T-helper 1 cell (primary cell): ENCODE results near the gene DLX6.

Experiments
- DNase-seq, 5 donors: peaks; one replicate each; pipeline ENCODE4 v3.0.0-alpha.2; 2012 to 2020

DLX6 gene

GRCh38 chr7:96996111-96996957 lies 9.0 kb upstream of the DLX6 start:
- no peak for DNase-seq

- DNase-seq: no peak
Measured at GRCh38 chr7:96996958-96997511, 8.3 kb upstream of the DLX6 start.

- DNase-seq: no peak
Measured at GRCh38 chr7:96997512-96998032, 7.8 kb upstream of the DLX6 start.

- no peak for DNase-seq
Measured at GRCh38 chr7:96998333-96998732, 7.0 kb upstream of the DLX6 start.

GRCh38 chr7:96998744-96999143 lies 6.6 kb upstream of the DLX6 start:
- no peak for DNase-seq

GRCh38 chr7:97001221-97001620 lies 4.1 kb upstream of the DLX6 start:
- no peak for DNase-seq

GRCh38 chr7:97001656-97002554 lies 3.4 kb upstream of the DLX6 start:
- no peak for DNase-seq

GRCh38 chr7:97002555-97003261 lies 2.6 kb upstream of the DLX6 start:
- DNase-seq: no peak

- DNase-seq: no peak
Measured at GRCh38 chr7:97003262-97004246, 1.8 kb upstream of the DLX6 start.

GRCh38 chr7:97004247-97005182 lies 838 bp upstream of the DLX6 start:
- no peak for DNase-seq

- DNase-seq: peak in 3 of 5 donors; percentile 12 to 42 (median 29)
Measured at GRCh38 chr7:97006055-97006815, 882 bp downstream of the DLX6 start.

- DNase-seq: no peak
Measured at GRCh38 chr7:97006816-97007582, 1.6 kb downstream of the DLX6 start.

- no peak for DNase-seq
Measured at GRCh38 chr7:97007583-97007861, 2.2 kb downstream of the DLX6 start.

GRCh38 chr7:97008275-97008917 lies 3.0 kb downstream of the DLX6 start:
- no peak for DNase-seq

- no peak for DNase-seq
Measured at GRCh38 chr7:97009753-97010732, 4.7 kb downstream of the DLX6 start.

GRCh38 chr7:97011104-97011503 lies 5.8 kb downstream of the DLX6 start:
- no peak for DNase-seq
